Measurements from ENCODE around the gene VTI1A.

- TF ChIP-seq POLR2AphosphoS5 (IDR thresholded peaks at IDR 0.05): no peak
- TF ChIP-seq, protein P1, sequence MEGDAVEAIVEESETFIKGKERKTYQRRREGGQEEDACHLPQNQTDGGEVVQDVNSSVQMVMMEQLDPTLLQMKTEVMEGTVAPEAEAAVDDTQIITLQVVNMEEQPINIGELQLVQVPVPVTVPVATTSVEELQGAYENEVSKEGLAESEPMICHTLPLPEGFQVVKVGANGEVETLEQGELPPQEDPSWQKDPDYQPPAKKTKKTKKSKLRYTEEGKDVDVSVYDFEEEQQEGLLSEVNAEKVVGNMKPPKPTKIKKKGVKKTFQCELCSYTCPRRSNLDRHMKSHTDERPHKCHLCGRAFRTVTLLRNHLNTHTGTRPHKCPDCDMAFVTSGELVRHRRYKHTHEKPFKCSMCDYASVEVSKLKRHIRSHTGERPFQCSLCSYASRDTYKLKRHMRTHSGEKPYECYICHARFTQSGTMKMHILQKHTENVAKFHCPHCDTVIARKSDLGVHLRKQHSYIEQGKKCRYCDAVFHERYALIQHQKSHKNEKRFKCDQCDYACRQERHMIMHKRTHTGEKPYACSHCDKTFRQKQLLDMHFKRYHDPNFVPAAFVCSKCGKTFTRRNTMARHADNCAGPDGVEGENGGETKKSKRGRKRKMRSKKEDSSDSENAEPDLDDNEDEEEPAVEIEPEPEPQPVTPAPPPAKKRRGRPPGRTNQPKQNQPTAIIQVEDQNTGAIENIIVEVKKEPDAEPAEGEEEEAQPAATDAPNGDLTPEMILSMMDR (IDR thresholded peaks at IDR 0.05; ENCODE audit: poor library complexity, severe bottlenecking): no peak
- TF ChIP-seq RAD21 (conservative IDR thresholded peaks at IDR 0.05): no peak
- no peak for TF ChIP-seq SMC3 (conservative IDR thresholded peaks at IDR 0.05; ENCODE audit: poor library complexity)
- no peak for TF ChIP-seq TAF1 (IDR thresholded peaks at IDR 0.05; ENCODE audit: low read depth)
- TF ChIP-seq, protein P2, sequence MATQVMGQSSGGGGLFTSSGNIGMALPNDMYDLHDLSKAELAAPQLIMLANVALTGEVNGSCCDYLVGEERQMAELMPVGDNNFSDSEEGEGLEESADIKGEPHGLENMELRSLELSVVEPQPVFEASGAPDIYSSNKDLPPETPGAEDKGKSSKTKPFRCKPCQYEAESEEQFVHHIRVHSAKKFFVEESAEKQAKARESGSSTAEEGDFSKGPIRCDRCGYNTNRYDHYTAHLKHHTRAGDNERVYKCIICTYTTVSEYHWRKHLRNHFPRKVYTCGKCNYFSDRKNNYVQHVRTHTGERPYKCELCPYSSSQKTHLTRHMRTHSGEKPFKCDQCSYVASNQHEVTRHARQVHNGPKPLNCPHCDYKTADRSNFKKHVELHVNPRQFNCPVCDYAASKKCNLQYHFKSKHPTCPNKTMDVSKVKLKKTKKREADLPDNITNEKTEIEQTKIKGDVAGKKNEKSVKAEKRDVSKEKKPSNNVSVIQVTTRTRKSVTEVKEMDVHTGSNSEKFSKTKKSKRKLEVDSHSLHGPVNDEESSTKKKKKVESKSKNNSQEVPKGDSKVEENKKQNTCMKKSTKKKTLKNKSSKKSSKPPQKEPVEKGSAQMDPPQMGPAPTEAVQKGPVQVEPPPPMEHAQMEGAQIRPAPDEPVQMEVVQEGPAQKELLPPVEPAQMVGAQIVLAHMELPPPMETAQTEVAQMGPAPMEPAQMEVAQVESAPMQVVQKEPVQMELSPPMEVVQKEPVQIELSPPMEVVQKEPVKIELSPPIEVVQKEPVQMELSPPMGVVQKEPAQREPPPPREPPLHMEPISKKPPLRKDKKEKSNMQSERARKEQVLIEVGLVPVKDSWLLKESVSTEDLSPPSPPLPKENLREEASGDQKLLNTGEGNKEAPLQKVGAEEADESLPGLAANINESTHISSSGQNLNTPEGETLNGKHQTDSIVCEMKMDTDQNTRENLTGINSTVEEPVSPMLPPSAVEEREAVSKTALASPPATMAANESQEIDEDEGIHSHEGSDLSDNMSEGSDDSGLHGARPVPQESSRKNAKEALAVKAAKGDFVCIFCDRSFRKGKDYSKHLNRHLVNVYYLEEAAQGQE (IDR thresholded peaks at IDR 0.05; ENCODE audit: borderline replicate concordance): no peak
Observed at GRCh38 chr10:112794201-112794600, 347.2 kb downstream of the VTI1A start.
